Activated naive CD4-positive, alpha-beta T cell treated with anti-CD3 and anti-CD28 coated beads, Interleukin-2, amount 10 ng/mL, durations not matched to agents 7 days and 5 days (primary cell): Measurements from ENCODE around the gene TREH.
A peak's percentile ranks its signal among the peaks of the same experiment; 100 is the strongest.
"Not testable (repeated sequence)": the region's sequence is repeated elsewhere in the genome, so short reads cannot be mapped to it uniquely, and the experiment has no call there.

Source experiments
- CTCF ChIA-PET: fragments of 350-600 bp; sonication (Branson Sonifier 250); formaldehyde crosslinking; loops from one replicate; lab custom pipeline; 2021; ENCODE audit warnings: antibody characterized with exemption; lab: Charles Lee
- DNase-seq: peaks from one replicate; pipeline ENCODE4 v3.0.0-alpha.2; 2020
- H3K27ac Mint-ChIP-seq: one replicate; pipeline ENCODE4 v1.8.0; 2021; ENCODE audit warnings: mild to moderate bottlenecking, moderate library complexity, mixed read lengths
- H3K27me3 Mint-ChIP-seq: one replicate; pipeline ENCODE4 v1.8.0; 2021; ENCODE audit warnings: mild to moderate bottlenecking, mixed read lengths
- H3K36me3 Mint-ChIP-seq: one replicate; pipeline ENCODE4 v1.8.0; 2021; ENCODE audit warnings: mixed read lengths
- H3K4me1 Mint-ChIP-seq: one replicate; pipeline ENCODE4 v1.8.0; 2021; ENCODE audit warnings: mixed read lengths
- H3K4me3 Mint-ChIP-seq: one replicate; pipeline ENCODE4 v1.8.0; 2021; ENCODE audit warnings: mild to moderate bottlenecking, moderate library complexity, mixed read lengths
- H3K9me3 Mint-ChIP-seq: one replicate; pipeline ENCODE4 v1.8.0; 2021; ENCODE audit warnings: mixed read lengths

The TREH gene

DNA sequence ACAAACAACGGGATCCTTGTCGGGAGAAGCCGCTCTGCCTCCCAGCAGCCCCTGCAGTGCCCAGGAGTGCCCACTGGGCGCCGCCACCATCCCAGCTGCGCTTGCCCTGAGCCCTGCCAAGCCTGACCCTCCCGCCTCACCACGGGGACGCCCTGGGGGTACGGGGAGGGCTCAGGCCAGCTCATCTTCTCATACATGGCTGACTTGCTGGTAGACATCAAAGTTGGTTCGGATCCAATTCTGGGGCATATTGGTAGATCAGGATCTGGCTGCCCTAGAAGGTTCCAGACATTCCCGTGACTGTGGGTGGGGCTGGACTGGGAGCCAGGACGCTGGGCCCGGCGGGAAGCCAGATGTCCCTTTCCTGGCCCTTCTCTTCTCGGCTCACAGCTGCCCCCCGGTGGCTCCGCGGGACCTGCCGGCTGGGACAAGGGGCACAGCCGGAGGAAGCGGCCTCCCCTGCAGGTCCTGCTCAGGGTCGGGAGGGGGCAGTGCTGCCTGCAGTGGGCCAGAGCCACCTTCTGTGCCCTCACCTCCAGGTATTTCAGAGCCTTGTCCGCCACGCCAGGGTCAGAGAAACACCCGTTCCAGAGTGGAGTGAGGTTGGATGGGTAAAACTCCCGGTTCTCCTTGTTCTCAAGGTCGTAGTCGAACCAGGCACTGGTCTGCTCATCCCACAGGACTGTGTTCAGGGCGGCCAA lies 10.6 kb upstream of the TREH start:
- peaks cover 40% of the 10 kb centered on the region for H3K27me3 Mint-ChIP-seq
- H3K4me1 Mint-ChIP-seq, result peaks cover 48% of the 10 kb centered on the region
- H3K4me3 Mint-ChIP-seq, result peak overlapping the region; percentile 58
- H3K27ac Mint-ChIP-seq, result peak overlapping the region; percentile 45
- peaks cover 3% of the 10 kb centered on the region for H3K9me3 Mint-ChIP-seq
- CTCF ChIA-PET, result interaction anchor here (0.8 to 2.5 kb wide), 32 partner anchors 9 to 632 kb away, joined by 3 to 16 read pairs (median 4); partner anchors contain the start of gene UPK2
- peak; percentile 92 for DNase-seq
- no peaks in the 10 kb centered on the region for H3K36me3 Mint-ChIP-seq

GRCh38 chr11:118689503-118689851 lies 10.0 kb upstream of the TREH start:
- CTCF ChIA-PET, result interaction anchor here (0.8 to 2.5 kb wide), 32 partner anchors 8 to 632 kb away, joined by 3 to 16 read pairs (median 4); partner anchors contain the start of gene UPK2
- no peak overlapping the region for H3K4me3 Mint-ChIP-seq
- DNase-seq, result no peak
- peaks cover 48% of the 10 kb centered on the region for H3K4me1 Mint-ChIP-seq
- H3K27me3 Mint-ChIP-seq, result peaks cover 40% of the 10 kb centered on the region
- peaks cover 2% of the 10 kb centered on the region for H3K9me3 Mint-ChIP-seq
- no peaks in the 10 kb centered on the region for H3K36me3 Mint-ChIP-seq
- no peak overlapping the region for H3K27ac Mint-ChIP-seq

GRCh38 chr11:118688851-118689502 lies 9.5 kb upstream of the TREH start:
- CTCF ChIA-PET, result interaction anchor here (0.9 to 2.5 kb wide), 21 partner anchors 8 to 633 kb away, joined by 3 to 16 read pairs (median 4); partner anchors contain the start of gene UPK2
- H3K27me3 Mint-ChIP-seq, result peaks cover 39% of the 10 kb centered on the region
- H3K9me3 Mint-ChIP-seq, result no peaks in the 10 kb centered on the region
- H3K36me3 Mint-ChIP-seq, result no peaks in the 10 kb centered on the region
- H3K27ac Mint-ChIP-seq, result no peak overlapping the region
- H3K4me1 Mint-ChIP-seq, result peaks cover 48% of the 10 kb centered on the region
- H3K4me3 Mint-ChIP-seq, result no peak overlapping the region
- no peak for DNase-seq

GRCh38 chr11:118688339-118688738 lies 8.9 kb upstream of the TREH start:
- H3K27me3 Mint-ChIP-seq, result peaks cover 41% of the 10 kb centered on the region
- peak; percentile 34 for DNase-seq
- H3K27ac Mint-ChIP-seq, result peak overlapping the region; percentile 1
- H3K9me3 Mint-ChIP-seq, H3K4me3 Mint-ChIP-seq, H3K36me3 Mint-ChIP-seq: not testable (repeated sequence)
- H3K4me1 Mint-ChIP-seq, result peaks cover 46% of the 10 kb centered on the region
- CTCF ChIA-PET, result interaction anchor here (0.9 to 2.4 kb wide), 7 partner anchors 17 to 259 kb away, joined by 3 to 10 read pairs (median 3); no protein-coding TSS in a partner anchor

DNA sequence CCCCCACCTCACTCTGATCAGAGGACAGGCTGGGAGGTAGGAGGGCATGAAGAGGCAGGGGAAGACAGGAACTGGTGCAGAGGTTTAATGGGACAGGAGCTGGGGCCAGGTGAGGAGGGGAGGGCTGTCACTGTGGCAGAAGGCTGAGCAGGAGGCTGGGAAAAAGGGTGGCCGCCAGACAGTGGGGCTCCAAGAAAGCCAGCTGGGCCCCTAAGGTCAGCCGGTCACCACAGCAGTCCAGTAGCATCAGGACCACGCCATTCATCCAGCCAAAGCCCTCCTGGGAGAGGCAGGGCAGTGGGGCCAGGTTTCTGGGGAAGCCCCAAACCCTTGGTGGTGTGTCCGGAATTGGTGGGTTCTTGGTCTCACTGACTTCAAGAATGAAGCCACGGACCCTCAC lies 8.5 kb upstream of the TREH start:
- peaks cover 41% of the 10 kb centered on the region for H3K4me1 Mint-ChIP-seq
- no peaks in the 10 kb centered on the region for H3K9me3 Mint-ChIP-seq
- H3K36me3 Mint-ChIP-seq, result no peaks in the 10 kb centered on the region
- peaks cover 45% of the 10 kb centered on the region for H3K27me3 Mint-ChIP-seq
- CTCF ChIA-PET, result interaction anchor here (1.2 to 2.4 kb wide), 4 partner anchors 17 to 242 kb away, joined by 3 to 10 read pairs (median 4); no protein-coding TSS in a partner anchor
- no peak overlapping the region for H3K4me3 Mint-ChIP-seq
- no peak overlapping the region for H3K27ac Mint-ChIP-seq
- no peak for DNase-seq

DNA sequence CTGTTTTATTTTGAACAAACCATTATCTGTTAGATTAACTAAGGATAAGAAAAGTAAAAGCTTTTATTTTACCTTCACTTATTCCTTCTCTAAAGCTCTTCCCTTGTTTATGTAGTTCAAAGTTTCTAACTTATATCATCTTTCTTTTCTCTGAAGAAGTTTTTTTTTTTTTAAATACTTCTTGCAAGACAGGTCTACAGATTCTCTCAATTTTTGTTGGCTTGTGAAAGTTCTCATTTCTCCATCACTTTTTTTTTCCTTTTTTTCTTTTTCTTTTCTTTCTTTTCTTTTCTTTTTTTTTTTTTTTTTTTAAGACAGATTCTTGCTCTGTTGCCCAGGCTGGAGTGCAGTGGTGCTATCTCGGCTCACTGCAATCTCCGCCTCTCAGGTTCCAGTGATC lies 4.7 kb upstream of the TREH start:
- H3K36me3 Mint-ChIP-seq, result no peaks in the 10 kb centered on the region
- DNase-seq, result no peak
- no peak overlapping the region for H3K27ac Mint-ChIP-seq
- no peak overlapping the region for H3K4me3 Mint-ChIP-seq
- CTCF ChIA-PET, result interaction anchor here (1.3 kb wide), 1 partner anchor 48 kb away, joined by 3 read pairs; no protein-coding TSS in a partner anchor
- H3K9me3 Mint-ChIP-seq, result no peaks in the 10 kb centered on the region
- H3K4me1 Mint-ChIP-seq, result peaks cover 13% of the 10 kb centered on the region
- peaks cover 60% of the 10 kb centered on the region for H3K27me3 Mint-ChIP-seq

DNA sequence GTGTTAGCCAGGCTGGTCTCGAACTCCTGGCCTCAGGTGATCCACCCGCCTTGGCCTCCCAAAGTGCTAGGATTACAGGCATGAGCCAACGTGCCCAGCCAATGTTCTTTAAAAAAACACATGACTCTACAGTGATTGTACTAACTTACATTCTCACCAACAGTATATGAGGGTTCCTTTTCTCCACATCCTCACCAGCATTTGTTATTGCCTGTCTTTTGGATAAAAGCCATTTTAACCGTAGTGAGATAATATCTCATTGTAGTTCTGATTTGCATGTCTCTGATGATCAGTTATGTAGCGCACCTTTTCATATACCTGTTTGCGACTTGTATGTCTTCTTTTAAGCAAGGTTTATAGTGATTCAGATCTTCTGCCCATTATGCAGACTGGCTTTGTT lies 3.5 kb upstream of the TREH start:
- DNase-seq, CTCF ChIA-PET, H3K36me3 Mint-ChIP-seq, H3K9me3 Mint-ChIP-seq, H3K27ac Mint-ChIP-seq, H3K4me3 Mint-ChIP-seq, H3K4me1 Mint-ChIP-seq: not testable (repeated sequence)
- peaks cover 61% of the 10 kb centered on the region for H3K27me3 Mint-ChIP-seq

DNA sequence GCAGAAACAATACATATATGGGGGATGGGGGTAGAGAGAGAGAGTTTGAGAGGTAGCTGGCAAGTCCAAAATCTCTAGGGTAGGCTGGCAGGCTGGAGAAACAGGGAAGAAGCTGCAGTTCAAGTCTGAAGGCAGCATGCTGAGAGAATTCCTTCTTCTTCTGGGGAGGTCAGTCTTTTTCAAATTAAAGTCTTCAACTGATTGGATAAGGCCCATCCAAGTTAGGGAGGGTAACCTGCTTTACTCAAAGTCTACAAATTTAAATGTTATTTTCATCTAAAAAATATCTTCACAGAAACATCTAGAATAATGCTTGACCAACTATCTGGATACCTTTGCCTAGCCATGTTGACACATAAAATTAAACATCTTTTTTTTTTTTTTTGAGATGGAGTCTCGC lies 2.9 kb upstream of the TREH start:
- Mint-ChIP-seq H3K27ac (no peak overlapping the region), H3K4me1 (no peaks in the 10 kb centered on the region), H3K4me3 (no peak overlapping the region), H3K9me3 (no peaks in the 10 kb centered on the region), H3K27me3 (peaks cover 57% of the 10 kb centered on the region), H3K36me3 (no peaks in the 10 kb centered on the region)
- CTCF ChIA-PET, result no interaction called here
- no peak for DNase-seq

DNA sequence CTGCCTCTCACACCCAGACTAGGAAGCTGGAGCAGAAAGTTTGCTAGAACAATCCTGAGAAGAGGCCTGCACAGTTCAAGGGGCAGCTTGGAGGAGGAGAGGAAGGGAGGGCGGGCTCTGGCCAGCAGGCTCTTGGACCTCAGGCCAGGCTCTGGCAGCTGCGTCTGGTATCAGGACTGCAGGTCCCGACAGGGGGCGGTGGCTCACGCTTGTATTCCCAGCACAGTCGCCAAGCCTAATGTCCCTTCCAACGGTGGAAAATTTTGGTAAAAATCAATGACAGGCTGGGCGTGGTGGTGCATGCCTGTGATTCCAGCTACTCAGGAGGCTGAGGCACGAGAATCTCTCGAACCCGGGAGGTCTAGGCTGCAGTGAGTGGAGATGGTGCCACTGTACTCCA lies 542 bp downstream of the TREH start:
- peaks cover 35% of the 10 kb centered on the region for H3K27me3 Mint-ChIP-seq
- CTCF ChIA-PET, H3K4me3 Mint-ChIP-seq, H3K9me3 Mint-ChIP-seq, H3K4me1 Mint-ChIP-seq, H3K36me3 Mint-ChIP-seq, DNase-seq, H3K27ac Mint-ChIP-seq: not testable (repeated sequence)

DNA sequence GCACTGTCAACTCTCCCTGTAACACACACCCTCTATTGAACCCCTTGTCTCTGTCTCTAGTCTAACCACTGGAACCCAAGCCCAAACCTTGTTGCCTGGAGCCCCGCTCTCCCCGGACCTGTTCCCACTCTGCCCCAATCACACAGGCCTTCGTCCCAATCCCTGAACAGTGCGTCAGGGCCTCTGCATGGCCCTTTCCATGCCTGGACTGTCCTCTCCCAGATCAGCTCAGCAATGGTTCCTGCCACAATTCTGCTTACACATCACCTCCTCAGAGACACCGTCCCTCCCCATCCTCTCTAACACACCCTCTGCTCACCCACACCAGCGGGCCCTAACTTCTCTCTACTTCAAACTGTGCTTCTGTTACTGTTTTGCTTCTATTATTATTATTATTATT lies 1.5 kb downstream of the TREH start:
- no peak for DNase-seq
- Mint-ChIP-seq H3K4me3 (no peak overlapping the region), H3K36me3 (no peaks in the 10 kb centered on the region), H3K27me3 (peaks cover 34% of the 10 kb centered on the region), H3K4me1 (no peaks in the 10 kb centered on the region), H3K9me3 (peaks cover 3% of the 10 kb centered on the region), H3K27ac (no peak overlapping the region)
- CTCF ChIA-PET, result no interaction called here

- Mint-ChIP-seq H3K27me3 (peaks cover 14% of the 10 kb centered on the region), H3K27ac (no peak overlapping the region), H3K9me3 (peaks cover 3% of the 10 kb centered on the region), H3K4me3 (no peak overlapping the region), H3K36me3 (no peaks in the 10 kb centered on the region), H3K4me1 (no peaks in the 10 kb centered on the region)
- DNase-seq, result no peak
- CTCF ChIA-PET, result interaction anchor here (1.1 kb wide), 1 partner anchor 16 kb away, joined by 3 read pairs; no protein-coding TSS in a partner anchor
Observed at GRCh38 chr11:118674082-118674435, 5.4 kb downstream of the TREH start.

- Mint-ChIP-seq H3K36me3 (no peaks in the 10 kb centered on the region), H3K27me3 (peaks cover 12% of the 10 kb centered on the region), H3K27ac (no peak overlapping the region), H3K4me3 (no peak overlapping the region), H3K9me3 (peaks cover 3% of the 10 kb centered on the region), H3K4me1 (no peaks in the 10 kb centered on the region)
- CTCF ChIA-PET, result interaction anchor here (1.1 kb wide), 1 partner anchor 16 kb away, joined by 3 read pairs; no protein-coding TSS in a partner anchor
- no peak for DNase-seq
Observed at GRCh38 chr11:118673361-118674081, 5.9 kb downstream of the TREH start.

DNA sequence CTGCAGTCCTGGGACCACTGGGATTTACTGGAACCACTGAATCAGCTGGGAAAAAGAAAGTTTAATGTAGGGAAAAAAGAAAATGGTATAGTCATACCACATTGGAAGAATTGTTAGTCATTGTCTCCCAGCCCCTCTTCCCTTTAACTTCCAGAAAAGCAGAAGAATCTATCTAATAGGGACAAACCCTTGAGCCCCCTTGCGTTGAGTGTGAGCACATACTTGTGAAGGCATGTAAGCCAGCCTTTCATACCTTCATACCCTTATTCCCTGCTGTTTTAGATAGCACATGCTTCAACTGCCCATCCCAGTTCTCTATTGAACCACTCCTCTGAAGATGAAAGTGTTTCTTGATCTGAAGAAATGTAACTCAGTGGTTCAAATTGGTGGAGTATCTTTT lies 6.6 kb downstream of the TREH start:
- no peak for DNase-seq
- peaks cover 12% of the 10 kb centered on the region for H3K27me3 Mint-ChIP-seq
- CTCF ChIA-PET, result no interaction called here
- H3K4me3 Mint-ChIP-seq, result no peak overlapping the region
- no peaks in the 10 kb centered on the region for H3K36me3 Mint-ChIP-seq
- H3K4me1 Mint-ChIP-seq, result no peaks in the 10 kb centered on the region
- peaks cover 3% of the 10 kb centered on the region for H3K9me3 Mint-ChIP-seq
- H3K27ac Mint-ChIP-seq, result no peak overlapping the region

GRCh38 chr11:118671254-118671653 lies 8.2 kb downstream of the TREH start:
- DNase-seq, result no peak
- no peak overlapping the region for H3K4me3 Mint-ChIP-seq
- no peak overlapping the region for H3K27ac Mint-ChIP-seq
- H3K27me3 Mint-ChIP-seq, result peaks cover 12% of the 10 kb centered on the region
- CTCF ChIA-PET, result no interaction called here
- H3K9me3 Mint-ChIP-seq, result no peaks in the 10 kb centered on the region
- no peaks in the 10 kb centered on the region for H3K36me3 Mint-ChIP-seq
- peaks cover 3% of the 10 kb centered on the region for H3K4me1 Mint-ChIP-seq
